Skeletal muscle tissue (tissue), 4 donors: ENCODE measurements around the gene PRPF19. TPM values are rescaled to one million over a fixed set of nuclear protein-coding genes. Genes with fewer than 3 reads are reported as not detected.

Experiments
- H3K27ac ChIP-seq: one replicate; pipeline ENCODE4 v1.7.0; 2013; ENCODE audit warnings: mild to moderate bottlenecking, low read depth, low read length, inconsistent platforms
- H3K27me3 ChIP-seq, 3 donors: one replicate each; pipeline ENCODE4 v1.7.0; 2013; ENCODE audit warnings: low read length in 3 of 3; ENCODE audit not compliant: control insufficient read depth in 3 of 3, insufficient read depth in 3 of 3
- H3K36me3 ChIP-seq, 3 donors: one replicate each; pipeline ENCODE4 v1.7.0; 2013; ENCODE audit warnings: low read length in 3 of 3; ENCODE audit not compliant: control insufficient read depth in 3 of 3, insufficient read depth in 3 of 3
- H3K4me1 ChIP-seq, 3 donors: one replicate each; pipeline ENCODE4 v1.7.0; 2013; ENCODE audit warnings: low read length in 3 of 3, mild to moderate bottlenecking in 3 of 3; ENCODE audit not compliant: control insufficient read depth in 3 of 3, insufficient read depth in 3 of 3
- H3K4me3 ChIP-seq, 3 donors: one replicate each; pipeline ENCODE4 v1.7.0; 2013; ENCODE audit warnings: low read length in 3 of 3
- H3K9ac ChIP-seq, 3 donors: one replicate each; pipeline ENCODE4 v1.7.0; 2013; ENCODE audit warnings: low read length in 3 of 3, mild to moderate bottlenecking in 3 of 3, moderate library complexity in 2 of 3, low read depth in 1 of 3
- H3K9me3 ChIP-seq, 3 donors: one replicate each; pipeline ENCODE4 v1.7.0; 2013; ENCODE audit warnings: low read length in 3 of 3; ENCODE audit not compliant: control insufficient read depth in 3 of 3
- total RNA-seq: library from RNA; depleted of rRNA; stranded (reverse); fragments of >200 nt; gene quantifications from one replicate; pipeline ENCODE4 v1.2.3, GENCODE V29; 2014
- donor health status: Osteomylitis.

PRPF19 gene
- total RNA-seq, 1 donor from 2014 or later, result 27.7 TPM

GRCh38 chr11:60932605-60933356 is 26.4 kb upstream of the PRPF19 start:
- peaks cover 0 to 11% (median 0%) of the 10 kb centered on the region in 3 donors for H3K4me1 ChIP-seq
- H3K27ac ChIP-seq, result no peak overlapping the region
- no peaks in the 10 kb centered on the region for H3K9me3 ChIP-seq
- no peak overlapping the region for H3K4me3 ChIP-seq
- peaks cover 0 to 10% (median under 1%) of the 10 kb centered on the region in 3 donors for H3K27me3 ChIP-seq
- H3K36me3 ChIP-seq, result peaks cover 0 to 2% (median 0%) of the 10 kb centered on the region in 3 donors
- H3K9ac ChIP-seq, result no peak overlapping the region

- no peak overlapping the region for H3K4me3 ChIP-seq
- peaks cover 0 to 3% (median 0%) of the 10 kb centered on the region in 3 donors for H3K4me1 ChIP-seq
- H3K36me3 ChIP-seq, result peaks cover 0 to 2% (median 0%) of the 10 kb centered on the region in 3 donors
- no peak overlapping the region for H3K9ac ChIP-seq
- peaks cover 3 to 16% (median 9%) of the 10 kb centered on the region in 3 donors for H3K27me3 ChIP-seq
- H3K9me3 ChIP-seq, result no peaks in the 10 kb centered on the region
- H3K27ac ChIP-seq, result no peak overlapping the region
Observed at GRCh38 chr11:60931917-60932316, 25.5 kb upstream of the PRPF19 start.

GRCh38 chr11:60930394-60930793 is 24.0 kb upstream of the PRPF19 start:
- Histone ChIP-seq H3K27ac (no peak overlapping the region), H3K9me3 (no peaks in the 10 kb centered on the region), H3K4me1 (peaks cover 0 to 3% (median 2%) of the 10 kb centered on the region in 3 donors), H3K4me3 (no peak overlapping the region), H3K36me3 (peaks cover 0 to 2% (median 0%) of the 10 kb centered on the region in 3 donors), H3K9ac (no peak overlapping the region), H3K27me3 (peaks cover 8 to 27% (median 24%) of the 10 kb centered on the region in 3 donors)

GRCh38 chr11:60929764-60930163 is 23.4 kb upstream of the PRPF19 start:
- Histone ChIP-seq H3K9ac (no peak overlapping the region), H3K36me3 (peaks cover 0 to 2% (median 0%) of the 10 kb centered on the region in 3 donors), H3K4me1 (peaks cover 3 to 10% (median 8%) of the 10 kb centered on the region in 3 donors), H3K4me3 (no peak overlapping the region), H3K9me3 (no peaks in the 10 kb centered on the region), H3K27me3 (peaks cover 15 to 33% (median 31%) of the 10 kb centered on the region in 3 donors), H3K27ac (no peak overlapping the region)

- H3K27me3 ChIP-seq, result peaks cover 16 to 33% (median 32%) of the 10 kb centered on the region in 3 donors
- no peaks in the 10 kb centered on the region for H3K9me3 ChIP-seq
- no peak overlapping the region for H3K9ac ChIP-seq
- H3K36me3 ChIP-seq, result peaks cover 0 to 2% (median 0%) of the 10 kb centered on the region in 3 donors
- H3K4me1 ChIP-seq, result peaks cover 11 to 20% (median 17%) of the 10 kb centered on the region in 3 donors
- H3K4me3 ChIP-seq, result no peak overlapping the region
- no peak overlapping the region for H3K27ac ChIP-seq
Observed at GRCh38 chr11:60928563-60929001, 22.2 kb upstream of the PRPF19 start.

- Histone ChIP-seq H3K27ac (no peak overlapping the region), H3K4me1 (peaks cover 11 to 24% (median 17%) of the 10 kb centered on the region in 3 donors), H3K4me3 (no peak overlapping the region), H3K36me3 (peaks cover 4 to 8% (median 5%) of the 10 kb centered on the region in 3 donors), H3K27me3 (peaks cover 16 to 33% (median 32%) of the 10 kb centered on the region in 3 donors), H3K9ac (no peak overlapping the region), H3K9me3 (no peaks in the 10 kb centered on the region)
Observed at GRCh38 chr11:60927600-60927999, 21.2 kb upstream of the PRPF19 start.

GRCh38 chr11:60927061-60927592 is 20.7 kb upstream of the PRPF19 start:
- Histone ChIP-seq H3K27me3 (peaks cover 16 to 33% (median 32%) of the 10 kb centered on the region in 3 donors), H3K27ac (no peak overlapping the region), H3K9ac (no peak overlapping the region), H3K36me3 (peaks cover 9 to 12% (median 10%) of the 10 kb centered on the region in 3 donors), H3K4me3 (no peak overlapping the region), H3K4me1 (peaks cover 11 to 24% (median 17%) of the 10 kb centered on the region in 3 donors), H3K9me3 (no peaks in the 10 kb centered on the region)

- no peak overlapping the region for H3K4me3 ChIP-seq
- H3K27ac ChIP-seq, result no peak overlapping the region
- H3K9me3 ChIP-seq, result no peaks in the 10 kb centered on the region
- peaks cover 11 to 24% (median 17%) of the 10 kb centered on the region in 3 donors for H3K4me1 ChIP-seq
- H3K9ac ChIP-seq, result no peak overlapping the region
- H3K36me3 ChIP-seq, result peaks cover 15 to 16% (median 16%) of the 10 kb centered on the region in 3 donors
- H3K27me3 ChIP-seq, result peaks cover 16 to 33% (median 32%) of the 10 kb centered on the region in 3 donors
Observed at GRCh38 chr11:60926500-60926899, 20.1 kb upstream of the PRPF19 start.

GRCh38 chr11:60925868-60926267 is 19.5 kb upstream of the PRPF19 start:
- H3K4me3 ChIP-seq, result no peak overlapping the region
- H3K27ac ChIP-seq, result no peak overlapping the region
- H3K27me3 ChIP-seq, result peaks cover 16 to 33% (median 32%) of the 10 kb centered on the region in 3 donors
- no peaks in the 10 kb centered on the region for H3K9me3 ChIP-seq
- peaks cover 11 to 24% (median 17%) of the 10 kb centered on the region in 3 donors for H3K4me1 ChIP-seq
- H3K9ac ChIP-seq, result no peak overlapping the region
- peaks cover 22 to 23% (median 22%) of the 10 kb centered on the region in 3 donors for H3K36me3 ChIP-seq
